Inferior parietal cortex (tissue), 1 donor: ENCODE measurements around the gene MAP4K1.
"Not testable (repeated sequence)": the region's sequence is repeated elsewhere in the genome, so short reads cannot be mapped to it uniquely, and the experiment has no call there.

ENCODE experiments used
- DNase-seq: peaks from one replicate; pipeline ENCODE4 v3.0.0-alpha.2; 2016; ENCODE audit errors: extremely low spot score

The MAP4K1 gene

GRCh38 chr19:38650911-38651584, 33.3 kb upstream of the MAP4K1 start:
- DNase-seq = no peak

GRCh38 chr19:38650172-38650775, 32.5 kb upstream of the MAP4K1 start:
- no peak for DNase-seq

DNA sequence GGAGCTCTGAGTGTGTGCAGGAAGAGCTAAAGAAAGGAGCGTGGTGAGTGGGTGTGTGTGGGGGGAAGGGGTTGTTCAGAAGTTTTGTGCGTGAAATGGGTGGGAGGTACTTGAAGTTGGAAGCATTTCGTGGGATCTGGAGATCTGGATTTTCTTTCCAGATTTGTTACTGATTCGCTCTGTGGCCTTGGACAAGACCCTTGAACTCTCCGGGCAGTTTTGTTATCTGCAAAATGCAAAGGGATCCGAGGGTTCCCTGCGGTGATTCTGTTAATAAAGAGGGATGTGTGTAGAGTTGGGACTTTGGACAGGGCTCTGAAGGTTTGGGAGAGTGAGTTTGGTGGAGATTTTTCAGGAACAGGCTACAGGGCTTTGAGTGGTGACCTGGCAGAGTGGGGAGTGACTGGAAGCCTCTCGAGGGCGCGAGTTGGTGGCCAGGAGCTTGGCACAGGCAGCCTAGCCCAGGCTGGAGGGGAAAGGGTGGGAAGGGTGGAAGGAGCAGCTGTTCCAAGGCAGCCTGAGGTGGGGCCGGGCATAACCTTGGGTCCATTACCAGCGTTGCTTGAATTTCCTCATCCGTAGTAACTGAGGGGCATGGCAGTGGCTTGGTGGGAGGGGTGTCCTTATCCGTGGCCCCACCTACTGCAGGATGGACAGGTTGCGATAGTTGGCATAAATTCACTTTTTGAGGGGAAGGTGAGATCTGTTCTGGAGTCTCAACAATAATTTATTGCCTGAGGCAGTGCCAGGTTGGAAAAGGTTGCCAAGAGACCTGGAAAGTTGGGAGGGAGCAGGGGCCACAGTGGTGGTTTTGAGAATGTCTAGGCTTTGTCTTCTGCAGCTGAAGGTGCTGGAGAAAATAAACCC, 31.8 kb upstream of the MAP4K1 start:
- DNase-seq = no peak

- no peak for DNase-seq
Observed at GRCh38 chr19:38648769-38649304, 31.1 kb upstream of the MAP4K1 start.

DNA sequence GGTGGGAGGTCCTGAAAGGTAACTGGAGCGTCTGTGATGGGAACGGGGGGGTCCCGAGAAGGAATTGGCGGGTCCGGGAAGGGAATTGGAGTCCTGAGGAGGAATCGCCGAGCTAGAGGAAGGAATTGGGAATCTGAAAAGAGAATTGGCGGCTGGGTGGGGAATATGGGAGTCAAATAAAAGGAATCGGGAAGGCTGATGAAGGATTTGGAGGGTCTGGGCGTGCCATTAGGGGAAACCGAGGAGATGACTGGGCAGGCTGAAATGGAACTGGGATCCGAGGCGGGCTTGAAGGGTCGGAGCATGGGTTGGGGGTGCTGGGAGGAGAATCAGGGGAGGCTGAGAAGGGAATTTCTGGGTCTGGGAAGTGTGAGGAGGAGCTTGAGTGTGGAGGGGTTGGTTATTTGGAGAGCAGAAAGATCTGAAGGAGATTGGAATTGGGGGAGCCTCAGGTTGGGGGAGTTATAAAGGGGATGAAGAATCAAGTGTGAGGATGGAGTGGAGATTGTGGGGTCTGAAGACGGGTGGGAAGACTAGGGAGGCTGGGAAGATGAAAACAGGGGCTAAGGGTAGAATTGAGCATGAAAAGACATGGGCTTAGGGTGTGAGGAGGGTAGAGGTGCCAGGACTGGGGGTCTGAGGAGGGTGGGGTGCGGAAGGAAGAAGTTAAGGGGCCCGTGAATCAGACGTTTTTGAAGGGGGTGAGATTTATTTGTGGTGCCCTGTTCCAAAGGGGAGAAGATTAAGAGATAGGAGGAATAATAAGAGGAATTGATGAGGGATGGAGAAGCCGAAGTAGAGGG, 30.4 kb upstream of the MAP4K1 start:
- DNase-seq = no peak

DNA sequence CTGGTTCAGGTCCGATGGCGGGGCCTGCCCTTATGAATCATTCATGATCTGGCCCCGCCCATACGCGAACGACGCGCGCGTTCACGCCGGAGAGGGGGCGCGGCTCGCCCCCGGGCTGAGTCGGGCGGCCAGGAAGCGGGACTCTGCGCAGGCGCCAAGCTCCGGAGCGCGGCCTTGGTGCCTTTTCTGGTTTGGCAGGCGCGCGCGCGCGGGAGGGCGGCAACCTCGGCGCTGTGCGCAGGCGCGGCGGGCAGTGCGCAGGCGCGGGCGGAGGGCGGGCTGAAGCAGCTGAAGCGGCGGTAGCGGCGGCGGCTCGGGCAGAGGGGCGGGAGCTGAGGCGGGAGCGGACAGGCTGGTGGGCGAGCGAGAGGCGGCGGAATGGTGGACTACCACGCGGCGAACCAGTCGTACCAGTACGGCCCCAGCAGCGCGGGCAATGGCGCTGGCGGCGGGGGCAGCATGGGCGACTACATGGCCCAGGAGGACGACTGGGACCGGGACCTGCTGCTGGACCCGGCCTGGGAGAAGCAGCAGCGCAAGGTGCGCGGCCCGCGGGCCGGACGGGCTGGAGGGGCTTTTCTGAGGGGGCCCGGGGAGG, 29.7 kb upstream of the MAP4K1 start, which contains the start of gene ACTN4:
ACTN4 (plus strand) TSS at position 282 of the 598 bp plus-strand sequence; CDS start at position 379, 97 bp downstream.
- DNase-seq = peak; percentile 97

- DNase-seq = no peak
Observed at GRCh38 chr19:38644719-38645118, 27.0 kb upstream of the MAP4K1 start.

GRCh38 chr19:38642176-38642575, 24.4 kb upstream of the MAP4K1 start:
- DNase-seq = no peak

DNA sequence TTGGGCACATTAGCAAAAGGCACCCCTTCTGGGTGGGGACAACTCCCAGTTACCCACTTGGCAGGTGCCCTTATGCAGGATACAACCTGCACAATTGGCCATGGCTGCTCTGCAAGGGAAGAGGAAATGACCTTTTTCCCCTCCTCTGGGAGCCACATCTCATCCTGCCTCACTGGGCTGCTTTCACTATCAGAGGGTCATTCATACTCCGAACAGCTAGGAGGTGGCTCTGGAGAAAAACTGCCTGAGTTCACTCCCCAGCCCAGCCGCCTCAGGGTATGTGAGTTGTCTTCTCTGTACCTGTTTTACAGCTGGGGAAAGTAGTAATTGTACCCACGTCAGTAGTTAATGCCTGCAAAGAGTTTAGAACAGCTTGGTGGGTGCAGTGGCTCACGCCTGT, 22.6 kb upstream of the MAP4K1 start:
- DNase-seq = no peak

- no peak for DNase-seq
Observed at GRCh38 chr19:38639679-38640078, 21.9 kb upstream of the MAP4K1 start.

DNA sequence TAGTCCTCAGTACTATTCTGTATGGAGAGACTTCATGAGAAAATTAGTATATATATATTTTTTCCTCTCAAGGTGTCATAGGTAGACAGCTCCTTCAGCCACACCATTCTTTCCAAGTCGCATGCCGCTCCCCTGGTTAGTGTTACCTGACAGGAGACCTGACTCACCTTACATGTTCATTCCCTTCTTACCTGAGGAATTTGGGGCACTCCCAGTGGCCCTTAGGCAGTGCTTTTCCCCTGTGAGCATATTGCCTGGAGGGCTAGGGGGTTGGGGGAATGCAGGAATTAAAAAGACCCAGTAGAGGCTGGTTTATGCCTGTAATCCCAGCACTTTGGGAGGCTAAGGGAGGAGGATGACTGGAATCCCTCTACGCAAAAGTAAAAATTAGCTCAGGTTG, 20.7 kb upstream of the MAP4K1 start:
- DNase-seq = no peak

DNA sequence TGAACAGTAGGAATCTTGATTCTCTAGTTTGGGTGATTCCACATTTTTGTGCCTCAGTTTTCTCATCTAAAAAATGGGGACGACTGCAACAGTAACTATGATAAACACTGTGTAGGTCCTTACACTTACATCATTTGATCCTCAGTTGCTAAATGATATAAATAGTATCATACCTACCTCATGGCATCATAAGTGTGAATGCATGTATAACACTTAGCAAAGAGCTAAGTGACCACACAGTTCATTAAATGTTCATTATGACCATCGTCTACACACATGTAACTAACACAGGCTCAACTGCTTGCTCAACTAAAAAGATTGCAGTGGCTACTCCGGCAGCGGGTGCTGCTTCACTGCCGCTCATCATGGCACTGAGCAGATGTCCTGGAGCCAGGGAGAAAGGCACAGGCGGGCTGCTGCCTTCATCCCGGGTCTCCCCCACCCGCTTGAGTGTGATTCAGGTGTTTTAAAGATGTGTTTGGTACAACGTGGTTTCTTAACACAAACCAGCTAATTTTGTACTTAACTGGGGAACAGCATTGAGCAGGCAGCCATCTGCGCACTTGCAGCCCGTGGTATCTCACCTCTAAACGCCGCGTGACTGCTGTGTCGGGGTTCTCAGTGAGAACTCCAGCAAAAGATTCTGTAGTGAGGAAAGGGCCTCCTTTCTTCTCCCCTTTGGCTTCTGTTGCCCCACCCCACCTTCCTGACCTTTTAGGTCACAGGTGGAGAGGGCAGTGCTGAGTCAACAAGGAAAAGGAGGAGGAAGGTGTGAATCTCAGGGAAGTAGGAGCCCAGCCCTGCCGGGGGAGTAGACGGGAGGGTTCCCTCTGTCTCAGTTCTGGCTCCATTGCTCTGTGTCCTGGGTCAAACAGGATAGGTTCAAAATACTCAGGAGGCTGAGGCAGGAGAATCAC, 18.0 kb upstream of the MAP4K1 start:
- DNase-seq = no peak

- DNase-seq = peak; percentile 86
Observed at GRCh38 chr19:38634757-38635482, 17.2 kb upstream of the MAP4K1 start.

DNA sequence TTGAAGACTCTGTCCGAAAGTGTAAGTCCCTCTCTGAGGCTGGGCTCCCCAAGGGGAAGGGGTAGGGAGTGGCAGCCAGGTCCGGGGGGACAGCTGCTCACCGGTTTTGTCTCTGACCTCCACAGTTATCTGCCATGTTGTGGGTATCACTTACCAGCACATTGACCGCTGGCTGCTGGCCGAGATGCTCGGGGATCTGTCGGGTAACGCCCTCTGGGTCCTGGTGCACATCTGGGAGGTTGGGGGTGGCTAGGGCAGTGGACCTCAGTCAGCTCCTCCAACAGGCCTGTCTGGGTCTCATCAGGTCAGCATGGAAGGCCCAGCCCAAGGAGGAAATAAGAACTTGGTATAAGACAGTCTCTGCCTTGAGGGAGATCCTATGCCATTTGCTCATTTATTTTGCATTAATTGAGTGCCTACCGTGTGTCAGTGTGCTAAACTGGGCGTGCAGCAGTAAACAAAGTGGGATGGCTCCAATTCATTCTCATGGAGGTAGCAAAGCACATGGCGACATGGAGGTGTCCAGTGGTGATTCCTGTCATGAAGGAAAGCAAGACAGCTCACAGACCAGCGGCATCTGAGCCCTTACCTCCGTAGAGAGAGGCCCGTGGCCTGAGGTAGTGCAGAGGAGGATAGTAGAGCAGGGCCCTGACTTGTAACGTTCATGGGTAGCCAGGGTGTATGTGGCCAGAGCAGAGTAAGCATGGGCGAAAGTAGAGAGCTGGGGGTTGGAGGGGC, 14.9 kb upstream of the MAP4K1 start:
- no peak for DNase-seq

DNA sequence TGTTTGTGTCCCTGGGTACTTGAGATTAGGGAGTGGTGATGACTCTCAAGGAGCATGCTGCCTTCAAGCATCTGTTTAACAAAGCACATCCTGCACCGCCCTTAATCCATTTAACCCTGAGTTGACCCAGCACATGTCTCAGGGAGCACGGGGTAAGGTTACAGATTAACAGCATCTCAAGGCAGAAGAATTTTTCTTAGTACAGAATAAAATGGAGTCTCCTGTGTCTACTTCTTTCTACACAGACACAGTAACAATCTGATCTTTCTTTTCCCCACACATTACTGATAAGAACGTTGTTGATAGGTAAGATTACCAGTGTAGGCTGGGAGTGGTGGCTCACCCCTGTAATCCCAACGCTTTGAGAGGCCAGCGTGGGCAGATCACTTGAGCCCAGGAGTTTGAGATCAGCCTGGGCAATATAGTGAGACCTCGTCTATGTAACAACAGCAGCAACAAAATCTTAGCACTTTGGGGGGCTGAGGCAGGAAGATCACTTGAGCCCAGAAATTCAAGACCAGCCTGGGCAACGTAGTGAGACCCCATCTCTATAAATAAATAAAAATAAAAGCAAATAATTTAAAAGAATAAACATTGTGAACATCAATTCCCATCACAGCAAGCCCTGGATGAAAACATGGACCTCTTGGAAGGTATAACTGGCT, 14.2 kb upstream of the MAP4K1 start:
- not testable (repeated sequence) for DNase-seq

- DNase-seq = not testable (repeated sequence)
Observed at GRCh38 chr19:38631301-38631700, 13.5 kb upstream of the MAP4K1 start.

GRCh38 chr19:38629568-38629967, 11.8 kb upstream of the MAP4K1 start:
- DNase-seq = no peak

- no peak for DNase-seq
Observed at GRCh38 chr19:38626401-38626800, 8.6 kb upstream of the MAP4K1 start.
